Astrocyte of the spinal cord (primary cell): ENCODE measurements around the gene TNPO3.
"Not testable (repeated sequence)": the region's sequence is repeated elsewhere in the genome, so short reads cannot be mapped to it uniquely, and the experiment has no call there.

Experiments
- DNase-seq: peaks from one replicate; pipeline ENCODE4 v3.0.0; 2011; ENCODE audit warnings: low read depth, low spot score
- H3K4me3 ChIP-seq: 2 replicates; pipeline ENCODE4 v1.5.1; 2011; ENCODE audit warnings: low read depth, mild to moderate bottlenecking, low read length, moderate library complexity
- CTCF ChIP-seq: IDR thresholded peaks from 2 replicates; pipeline ENCODE4 v1.5.1; 2012; ENCODE audit warnings: low read depth, mild to moderate bottlenecking, low read length, inconsistent platforms
- in situ Hi-C: cut with HindIII; loops from 2 replicates; pipeline ENCODE4 v1.10.0; 2017; ENCODE audit warnings: low sequenced_read_pairs

Gene TNPO3

GRCh38 chr7:128947854-128948253 is 107.1 kb downstream of the TNPO3 start:
- in situ Hi-C loops, result no loop called here
- DNase-seq, result no peak
- no peak for TF ChIP-seq CTCF
- no peak overlapping the region for H3K4me3 ChIP-seq

- H3K4me3 ChIP-seq, result no peak overlapping the region
- in situ Hi-C loops, result no loop called here
- TF ChIP-seq CTCF, result peak; percentile 17
- no peak for DNase-seq
Measured at GRCh38 chr7:128946936-128947830, 107.7 kb downstream of the TNPO3 start.

GRCh38 chr7:128945668-128946366 is 109.1 kb downstream of the TNPO3 start:
- no peak overlapping the region for H3K4me3 ChIP-seq
- no peak for DNase-seq
- TF ChIP-seq CTCF, result no peak
- in situ Hi-C loops, result no loop called here

- H3K4me3 ChIP-seq, result no peak overlapping the region
- TF ChIP-seq CTCF, result no peak
- no peak for DNase-seq
- in situ Hi-C loops, result no loop called here
Measured at GRCh38 chr7:128944487-128945236, 110.2 kb downstream of the TNPO3 start.

- H3K4me3 ChIP-seq, in situ Hi-C loops, DNase-seq: not testable (repeated sequence)
Measured at GRCh38 chr7:128943251-128943650, 111.7 kb downstream of the TNPO3 start.

- in situ Hi-C loops, result no loop called here
- no peak for TF ChIP-seq CTCF
- no peak for DNase-seq
- H3K4me3 ChIP-seq, result no peak overlapping the region
Measured at GRCh38 chr7:128941946-128942526, 112.9 kb downstream of the TNPO3 start.
